HG02623 (cell line): ENCODE data around the gene ITSN2.
"Not testable (repeated sequence)": the region's sequence is repeated elsewhere in the genome, so short reads cannot be mapped to it uniquely, and the experiment has no call there.

ENCODE experiments used
- ATAC-seq: cut with Tn5 transposase; IDR thresholded peaks from one replicate; pipeline ENCODE4 v1.9.1; 2021; ENCODE audit warnings: moderate library complexity; ENCODE audit not compliant: unreplicated experiment

The ITSN2 gene

GRCh38 chr2:24220554-24221291, 139.6 kb downstream of the ITSN2 start:
- no peak for ATAC-seq

- peak; percentile 96 for ATAC-seq
Observed at GRCh38 chr2:24214880-24215279, 145.5 kb downstream of the ITSN2 start.

- no peak for ATAC-seq
Observed at GRCh38 chr2:24211408-24211807, 148.9 kb downstream of the ITSN2 start.

- no peak for ATAC-seq
Observed at GRCh38 chr2:24210723-24211122, 149.6 kb downstream of the ITSN2 start.

GRCh38 chr2:24210106-24210455, 150.3 kb downstream of the ITSN2 start:
- ATAC-seq = no peak

GRCh38 chr2:24209389-24210105, 150.8 kb downstream of the ITSN2 start:
- ATAC-seq = no peak

GRCh38 chr2:24208490-24208889, 151.8 kb downstream of the ITSN2 start:
- ATAC-seq = no peak

GRCh38 chr2:24207359-24207758, 153.0 kb downstream of the ITSN2 start:
- no peak for ATAC-seq

- no peak for ATAC-seq
Observed at GRCh38 chr2:24206714-24207113, 153.6 kb downstream of the ITSN2 start.

GRCh38 chr2:24206242-24206641, 154.1 kb downstream of the ITSN2 start:
- no peak for ATAC-seq

GRCh38 chr2:24205131-24205530, 155.2 kb downstream of the ITSN2 start:
- ATAC-seq = no peak

- no peak for ATAC-seq
Observed at GRCh38 chr2:24204505-24204904, 155.8 kb downstream of the ITSN2 start.

- no peak for ATAC-seq
Observed at GRCh38 chr2:24203787-24204150, 156.6 kb downstream of the ITSN2 start.

GRCh38 chr2:24203029-24203786, 157.1 kb downstream of the ITSN2 start:
- ATAC-seq = no peak

- no peak for ATAC-seq
Observed at GRCh38 chr2:24200799-24201198, 159.5 kb downstream of the ITSN2 start.

GRCh38 chr2:24199968-24200590, 160.3 kb downstream of the ITSN2 start:
- no peak for ATAC-seq

- not testable (repeated sequence) for ATAC-seq
Observed at GRCh38 chr2:24197213-24197612, 163.1 kb downstream of the ITSN2 start.

- ATAC-seq = no peak
Observed at GRCh38 chr2:24191848-24192247, 168.5 kb downstream of the ITSN2 start.

GRCh38 chr2:24191156-24191555, 169.2 kb downstream of the ITSN2 start:
- ATAC-seq = no peak

- no peak for ATAC-seq
Observed at GRCh38 chr2:24190503-24190902, 169.8 kb downstream of the ITSN2 start.

GRCh38 chr2:24189551-24189950, 170.8 kb downstream of the ITSN2 start:
- ATAC-seq = no peak
